Right lobe of liver (tissue), 4 donors: Measurements from ENCODE around the gene GRK4.

Experiments used
- CTCF ChIP-seq, 4 donors: fragments of 200-600 bp in 3 of 4; fragments of 450-650 bp in 1 of 4; IDR thresholded peaks; one replicate each; pipeline versions ENCODE4 v1.5.1 to v1.8.0; 2016 to 2022; ENCODE audit warnings: antibody characterized with exemption in 4 of 4, mild to moderate bottlenecking in 2 of 4
- POLR2A ChIP-seq: fragments of 450-650 bp; IDR thresholded peaks from one replicate; pipeline ENCODE4 v1.6.1; 2017; ENCODE audit warnings: antibody characterized with exemption, mild to moderate bottlenecking
- donor health status: DM: no; HTN: no; CAD: no.
- donor health status: DM: no; HTN: no; CAD: no.
- donor health status: DM: no; HTN: yes; CAD: no.

DNA sequence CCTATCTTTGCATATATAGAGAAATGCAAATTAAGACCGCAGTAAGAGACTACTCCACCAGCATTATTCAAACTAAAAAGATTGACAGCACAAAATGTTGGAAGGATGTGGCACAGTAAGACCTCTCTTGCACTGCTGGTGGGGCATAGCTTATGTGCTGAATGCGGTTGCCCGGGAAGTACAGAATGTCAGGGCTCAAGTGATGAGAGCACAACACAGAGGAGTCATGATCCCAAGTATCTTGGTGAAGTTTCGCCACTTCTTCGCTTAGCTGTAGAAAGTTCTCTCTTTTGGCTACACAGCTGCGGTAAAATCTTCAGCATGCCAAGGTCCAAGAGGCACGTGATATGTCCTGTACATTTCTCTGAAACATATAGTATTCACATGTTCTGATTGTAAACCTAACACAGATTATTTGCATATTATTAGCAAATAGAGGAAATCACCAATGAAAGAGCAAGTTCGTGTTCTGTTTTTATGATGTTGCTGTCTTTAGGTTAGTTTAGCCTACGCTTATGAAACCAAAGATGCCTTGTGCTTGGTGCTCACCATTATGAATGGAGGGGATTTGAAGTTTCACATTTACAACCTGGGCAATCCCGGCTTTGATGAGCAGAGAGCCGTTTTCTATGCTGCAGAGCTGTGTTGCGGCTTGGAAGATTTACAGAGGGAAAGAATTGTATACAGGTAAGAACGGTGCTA is 55.9 kb downstream of the GRK4 start:
- no peak for TF ChIP-seq CTCF (IDR thresholded peaks at IDR 0.05)
- no peak for TF ChIP-seq POLR2A
